ENCODE data around the gene KXD1. TPM values are rescaled to one million over a fixed set of nuclear protein-coding genes. Genes with fewer than 3 reads are reported as not detected.

Gene KXD1
- total and polyA plus RNA-seq, 10 of the 15 experiments (the other 5 are each of a cell fraction or from before 2014, with no cell fraction given): 27.5 to 209 (median 129) TPM

- no peak for TF ChIP-seq SUZ12 (IDR thresholded peaks at IDR 0.05; ENCODE audit: unreplicated experiment)
- TF ChIP-seq ZNF207 (IDR thresholded peaks at IDR 0.05; ENCODE audit: borderline replicate concordance): peak; percentile 79
- peak in 1 of 2 experiments; percentile 26; a peak in 2 of 4 replicates for TF ChIP-seq IKZF2 (IDR thresholded peaks at IDR 0.05)
- no peak for TF ChIP-seq HSF1 (IDR thresholded peaks at IDR 0.05; ENCODE audit: low read depth, low read length)
- peak; percentile 20 to 71 (median 27); a peak in 4 of 6 replicates for TF ChIP-seq CTCF (IDR thresholded peaks at IDR 0.05 in 2 of 3, conservative IDR thresholded peaks at IDR 0.05 in 1 of 3; ENCODE audit: control insufficient read depth in 2 of 3, extremely low read depth in 1 of 3, insufficient read depth in 1 of 3, low read depth in 3 of 3, low read length in 3 of 3)
- TF ChIP-seq PML (IDR thresholded peaks at IDR 0.05; ENCODE audit: low read length): no peak
- no peak for TF ChIP-seq CHD4 (IDR thresholded peaks at IDR 0.05)
- no peak for TF ChIP-seq CBX5 (IDR thresholded peaks at IDR 0.05; ENCODE audit: low read depth)
- no peak for TF ChIP-seq YBX1 (IDR thresholded peaks at IDR 0.05)
- 0 out of 2 replicates have a peak, but pooled peaks have one; percentile 40 for TF ChIP-seq STAT3 (IDR thresholded peaks at IDR 0.05; ENCODE audit: low read depth, low read length)
- peak; percentile 54; the same call in 1 of the 3 replicates for TF ChIP-seq POU2F2 (IDR thresholded peaks at IDR 0.05; ENCODE audit: borderline replicate concordance, low read depth, low read length)
- TF ChIP-seq E2F8 (IDR thresholded peaks at IDR 0.05; ENCODE audit: low read depth, partially characterized antibody): no peak
- TF ChIP-seq RUNX3 (IDR thresholded peaks at IDR 0.05; ENCODE audit: low read length): 0 out of 2 replicates have a peak, but pooled peaks have one; percentile 4
- no peak for TF ChIP-seq EZH2 (IDR thresholded peaks at IDR 0.05; ENCODE audit: borderline replicate concordance, control insufficient read depth, low read depth, low read length)
- peak; percentile 66 for TF ChIP-seq PBX3 (IDR thresholded peaks at IDR 0.05; ENCODE audit: insufficient replicate concordance, low read depth, low read length)
- TF ChIP-seq IKZF1 (conservative IDR thresholded peaks at IDR 0.05): peak; percentile 33
- TF ChIP-seq NKRF (conservative IDR thresholded peaks at IDR 0.05): no peak
- 0 out of 2 replicates have a peak, but pooled peaks have one; percentile 4 for TF ChIP-seq HCFC1 (IDR thresholded peaks at IDR 0.05; ENCODE audit: low read length)
Observed at GRCh38 chr19:18543814-18544475, 13.7 kb upstream of the KXD1 start (continued).
